ENCODE results near the gene MARK3.

GRCh38 chr14:103427485-103428443 is 42.5 kb downstream of the MARK3 start:
- TF ChIP-seq CTCF (conservative IDR thresholded peaks at IDR 0.05) (no peak), EZH2 (IDR thresholded peaks at IDR 0.05; ENCODE audit: low read depth) (no peak)

All from PC-9 (cell line).